Ascending aorta (tissue), 2 donors: ENCODE data around the gene ADGRA1. TPM values are rescaled to one million over a fixed set of nuclear protein-coding genes. Genes with fewer than 3 reads are reported as not detected.

Experiments
- DNase-seq, 2 donors: peaks; one replicate each; pipeline ENCODE4 v3.0.0-alpha.2; 2019; ENCODE audit warnings: low spot score in 2 of 2
- H3K27ac ChIP-seq, 2 donors: fragments of 200-600 bp; sonication (generic); one replicate each; pipeline ENCODE4 v1.5.1; 2016 to 2017; ENCODE audit warnings: mild to moderate bottlenecking in 1 of 2
- H3K27me3 ChIP-seq: fragments of 200-600 bp; sonication (generic); one replicate; pipeline ENCODE4 v1.5.1; 2017
- H3K36me3 ChIP-seq, 2 donors: fragments of 200-600 bp; sonication (generic); one replicate each; pipeline ENCODE4 v1.5.1; 2016
- H3K4me1 ChIP-seq, 2 donors: fragments of 200-600 bp; sonication (generic); one replicate each; pipeline ENCODE4 v1.5.1; 2016 to 2017; ENCODE audit warnings: mild to moderate bottlenecking in 1 of 2
- H3K4me3 ChIP-seq, 2 donors: fragments of 200-600 bp; sonication (generic); one replicate each; pipeline ENCODE4 v1.5.1; 2016 to 2017; ENCODE audit warnings: mild to moderate bottlenecking in 1 of 2
- H3K9me3 ChIP-seq, 2 donors: fragments of 200-600 bp; sonication (generic); one replicate each; pipeline ENCODE4 v1.5.1; 2016
- intact Hi-C: fragments of 100-400 bp; cut with DNase I; formaldehyde crosslinking; loops from one replicate; pipeline ENCODE4 v1.15.1; 2023
- total RNA-seq: library from RNA; depleted of rRNA; stranded (reverse); fragments of >200 nt; gene quantifications from one replicate; pipeline ENCODE4 v1.1.0, GENCODE V29; 2016
- TF ChIP-seq, protein P1 (sequence below), 3 experiments: fragments of 200-600 bp in 2 of 3; fragments of 450-650 bp in 1 of 3; sonication (generic) in 2 of 3; IDR thresholded peaks; one replicate each; pipeline ENCODE4 v1.5.1; 2016 to 2019; ENCODE audit warnings: antibody characterized with exemption in 3 of 3, mild to moderate bottlenecking in 1 of 3, moderate library complexity in 1 of 3

The ADGRA1 gene
- total RNA-seq, 1 donor from 2014 or later = not detected

GRCh38 chr10:133122171-133122935, 34.6 kb downstream of the ADGRA1 start:
- no peaks in the 10 kb centered on the region for H3K36me3 ChIP-seq
- H3K4me1 ChIP-seq = no peaks in the 10 kb centered on the region
- H3K27me3 ChIP-seq = no peaks in the 10 kb centered on the region
- TF ChIP-seq, protein P1, sequence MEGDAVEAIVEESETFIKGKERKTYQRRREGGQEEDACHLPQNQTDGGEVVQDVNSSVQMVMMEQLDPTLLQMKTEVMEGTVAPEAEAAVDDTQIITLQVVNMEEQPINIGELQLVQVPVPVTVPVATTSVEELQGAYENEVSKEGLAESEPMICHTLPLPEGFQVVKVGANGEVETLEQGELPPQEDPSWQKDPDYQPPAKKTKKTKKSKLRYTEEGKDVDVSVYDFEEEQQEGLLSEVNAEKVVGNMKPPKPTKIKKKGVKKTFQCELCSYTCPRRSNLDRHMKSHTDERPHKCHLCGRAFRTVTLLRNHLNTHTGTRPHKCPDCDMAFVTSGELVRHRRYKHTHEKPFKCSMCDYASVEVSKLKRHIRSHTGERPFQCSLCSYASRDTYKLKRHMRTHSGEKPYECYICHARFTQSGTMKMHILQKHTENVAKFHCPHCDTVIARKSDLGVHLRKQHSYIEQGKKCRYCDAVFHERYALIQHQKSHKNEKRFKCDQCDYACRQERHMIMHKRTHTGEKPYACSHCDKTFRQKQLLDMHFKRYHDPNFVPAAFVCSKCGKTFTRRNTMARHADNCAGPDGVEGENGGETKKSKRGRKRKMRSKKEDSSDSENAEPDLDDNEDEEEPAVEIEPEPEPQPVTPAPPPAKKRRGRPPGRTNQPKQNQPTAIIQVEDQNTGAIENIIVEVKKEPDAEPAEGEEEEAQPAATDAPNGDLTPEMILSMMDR (IDR thresholded peaks at IDR 0.05) = no peak
- no peaks in the 10 kb centered on the region for H3K9me3 ChIP-seq
- intact Hi-C loops = no loop called here
- H3K27ac ChIP-seq = no peak overlapping the region
- no peak for DNase-seq
- no peak overlapping the region for H3K4me3 ChIP-seq

- Histone ChIP-seq H3K27ac (no peak overlapping the region), H3K27me3 (no peaks in the 10 kb centered on the region), H3K36me3 (no peaks in the 10 kb centered on the region), H3K4me3 (no peak overlapping the region), H3K9me3 (no peaks in the 10 kb centered on the region), H3K4me1 (no peaks in the 10 kb centered on the region)
- no peak for DNase-seq
- intact Hi-C loops = no loop called here
- TF ChIP-seq, protein P1 (IDR thresholded peaks at IDR 0.05) = no peak
Observed at GRCh38 chr10:133123050-133123745, 35.5 kb downstream of the ADGRA1 start.

GRCh38 chr10:133123746-133124356, 36.1 kb downstream of the ADGRA1 start:
- H3K27me3 ChIP-seq = no peaks in the 10 kb centered on the region
- intact Hi-C loops = no loop called here
- TF ChIP-seq, protein P1 (IDR thresholded peaks at IDR 0.05) = no peak

DNA sequence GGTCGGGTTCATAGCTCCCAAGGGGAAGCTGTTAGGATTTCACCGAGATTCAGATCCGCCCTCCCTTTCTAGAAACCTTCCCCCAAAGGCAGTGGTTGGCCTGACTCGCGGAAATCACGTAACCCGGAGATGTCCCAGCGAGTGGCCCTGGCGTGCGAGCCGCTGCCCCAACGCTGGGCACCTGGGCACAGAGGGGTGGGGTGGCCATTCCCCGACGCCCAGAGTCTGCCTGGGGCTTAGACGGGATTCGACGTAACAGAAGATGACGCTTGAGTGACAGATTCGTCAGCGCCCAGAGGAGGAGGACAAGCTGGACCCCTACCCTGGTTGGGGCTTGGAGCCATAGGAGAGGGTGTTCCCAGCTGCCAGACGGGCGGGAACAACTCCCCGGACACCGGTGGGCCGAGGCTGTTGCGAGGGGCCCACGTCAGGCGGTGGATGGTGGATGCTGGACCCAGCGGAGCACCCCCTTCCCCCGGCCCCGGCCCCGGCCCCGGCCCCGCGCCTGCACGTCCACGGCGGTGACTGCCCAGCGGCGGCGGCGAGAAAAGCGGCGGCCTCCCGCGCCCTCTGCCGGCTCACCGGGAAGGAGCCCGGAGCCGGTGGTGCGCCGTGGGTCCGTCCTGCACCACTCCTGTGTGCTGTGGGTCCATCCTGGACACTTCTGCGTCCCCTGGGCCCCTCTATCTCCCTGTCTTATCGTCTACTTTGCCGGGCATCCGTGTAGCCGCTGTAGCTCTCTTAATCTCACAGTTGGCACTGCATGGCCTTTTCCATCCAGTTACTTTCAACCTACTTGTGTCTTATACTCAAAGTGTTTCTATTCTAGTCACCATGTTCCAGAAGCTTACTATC, 36.9 kb downstream of the ADGRA1 start:
- no peaks in the 10 kb centered on the region for H3K27me3 ChIP-seq
- intact Hi-C loops = no loop called here

More at GRCh38 chr10:133123746-133124356, 36.1 kb downstream of the ADGRA1 start:
- no peak for DNase-seq
- Histone ChIP-seq H3K27ac (no peak overlapping the region), H3K9me3 (no peaks in the 10 kb centered on the region), H3K36me3 (no peaks in the 10 kb centered on the region), H3K4me1 (no peaks in the 10 kb centered on the region), H3K4me3 (no peak overlapping the region)

GRCh38 chr10:133125901-133126300, 38.2 kb downstream of the ADGRA1 start:
- intact Hi-C loops = no loop called here

More for the DNA sequence above, 36.9 kb downstream of the ADGRA1 start:
- no peak for DNase-seq
- Histone ChIP-seq H3K36me3 (no peaks in the 10 kb centered on the region), H3K4me3 (no peak overlapping the region), H3K4me1 (no peaks in the 10 kb centered on the region), H3K9me3 (no peaks in the 10 kb centered on the region), H3K27ac (no peak overlapping the region)
- TF ChIP-seq, protein P1 (IDR thresholded peaks at IDR 0.05) = peak in 1 of 3 experiments; percentile 23

More at GRCh38 chr10:133125901-133126300, 38.2 kb downstream of the ADGRA1 start:
- Histone ChIP-seq H3K4me1 (no peaks in the 10 kb centered on the region), H3K9me3 (no peaks in the 10 kb centered on the region), H3K27me3 (no peaks in the 10 kb centered on the region), H3K27ac (no peak overlapping the region), H3K36me3 (no peaks in the 10 kb centered on the region), H3K4me3 (no peak overlapping the region)
- DNase-seq = no peak
- TF ChIP-seq, protein P1 (IDR thresholded peaks at IDR 0.05) = no peak
